ENCODE measurements around the gene ADSS2.
A peak's percentile ranks its signal among the peaks of the same experiment; 100 is the strongest.

Gene ADSS2

DNA sequence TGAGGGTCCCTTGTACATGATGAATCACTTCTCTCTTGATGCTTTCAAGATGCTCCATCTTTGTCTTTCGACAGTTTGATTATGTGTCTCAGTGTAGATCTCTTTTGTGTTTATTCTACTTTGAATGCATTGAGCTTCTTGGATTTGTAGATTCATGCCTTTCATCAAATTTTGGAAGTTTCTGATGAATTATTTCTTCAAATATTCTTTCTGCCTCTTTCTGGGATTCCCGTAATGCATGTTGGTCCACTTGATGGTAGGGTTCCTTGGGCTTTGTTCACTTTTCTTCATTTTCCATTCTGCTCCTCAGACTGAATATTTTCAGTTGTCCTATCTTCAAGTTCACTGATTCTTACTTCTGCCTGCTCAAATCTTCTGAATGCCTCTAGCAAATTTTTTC, 50.7 kb downstream of the ADSS2 start:
- H3K27me3 ChIP-seq, result no peaks in the 10 kb centered on the region
- H3K9me3 ChIP-seq (replicated peaks in 1 of 11), result peaks cover 40 to 55% (median 52%) of the 10 kb centered on the region in 11 experiments
- H3K27ac ChIP-seq, result no peak overlapping the region
- no peak overlapping the region for H3K4me3 ChIP-seq
- peaks cover 0 to 8% (median 0%) of the 10 kb centered on the region in 10 experiments; a peak in 6 of 20 replicates for H3K4me1 ChIP-seq
- H3K9ac ChIP-seq, result no peak overlapping the region
- peaks cover 52 to 66% (median 59%) of the 10 kb centered on the region in 11 experiments for H3K36me3 ChIP-seq
- no peaks in the 10 kb centered on the region for H4K20me1 ChIP-seq
- no peak overlapping the region for H3K4me2 ChIP-seq
- TF ChIP-seq Cebpa-rat (IDR thresholded peaks at IDR 0.05), result no peak

DNA sequence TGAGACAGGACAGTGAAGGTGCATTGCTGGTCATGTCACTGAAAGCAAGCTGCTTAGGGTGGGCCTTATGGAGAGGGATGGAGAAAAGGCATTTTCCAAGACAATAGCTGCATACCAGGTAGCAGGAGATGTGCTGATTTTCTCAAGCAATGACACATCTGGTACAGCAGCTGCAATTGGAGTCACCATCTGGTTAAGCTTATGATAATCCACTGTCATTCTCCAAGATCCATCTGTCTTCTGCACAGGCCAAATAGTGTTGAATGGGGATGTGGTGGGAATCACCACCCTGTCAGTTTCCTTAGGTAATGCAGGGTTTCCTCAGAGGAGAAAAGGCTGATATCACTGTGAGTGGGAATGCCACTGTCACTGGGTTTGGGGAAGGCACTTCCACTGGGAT, 54.6 kb downstream of the ADSS2 start:
- H3K9me3 ChIP-seq (replicated peaks in 1 of 11), result peaks cover 13 to 19% (median 18%) of the 10 kb centered on the region in 11 experiments

DNA sequence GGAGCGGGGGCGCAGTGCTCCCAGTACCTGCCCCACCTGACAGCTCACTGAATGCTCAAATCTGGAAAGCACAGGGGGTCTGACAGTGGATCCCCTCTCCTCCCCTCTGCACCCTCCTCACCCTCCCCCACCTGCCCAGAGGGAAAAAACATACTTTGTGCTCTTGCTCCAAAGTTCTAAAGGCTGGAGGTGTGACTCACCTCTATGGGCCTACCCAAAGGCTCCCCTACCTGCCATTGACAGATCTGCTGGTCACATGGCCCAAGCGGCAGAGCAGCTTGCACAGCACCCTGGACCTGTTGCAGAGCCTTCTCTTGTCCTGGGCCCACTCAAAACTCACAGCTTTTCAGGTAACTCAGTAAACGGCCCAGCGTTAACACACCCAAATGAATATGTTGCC, 55.7 kb downstream of the ADSS2 start:
- no peaks in the 10 kb centered on the region; a peak in 1 of 22 replicates for H4K20me1 ChIP-seq
- no peak for TF ChIP-seq Cebpa-rat (IDR thresholded peaks at IDR 0.05)
- peaks cover 0 to 8% (median 0%) of the 10 kb centered on the region in 10 experiments; a peak in 6 of 20 replicates for H3K4me1 ChIP-seq

More for the DNA sequence above, 54.6 kb downstream of the ADSS2 start:
- no peak overlapping the region for H3K27ac ChIP-seq
- peak overlapping the region in 1 of 11 experiments; percentile 18; a peak in 2 of 22 replicates for H3K4me2 ChIP-seq
- no peak for TF ChIP-seq Cebpa-rat (IDR thresholded peaks at IDR 0.05)
- H3K9ac ChIP-seq, result no peak overlapping the region
- H3K4me1 ChIP-seq, result peaks cover 0 to 8% (median 0%) of the 10 kb centered on the region in 10 experiments; a peak in 6 of 20 replicates
- no peaks in the 10 kb centered on the region; a peak in 1 of 22 replicates for H4K20me1 ChIP-seq
- peaks cover 14 to 40% (median 21%) of the 10 kb centered on the region in 11 experiments for H3K36me3 ChIP-seq
- no peak overlapping the region for H3K4me3 ChIP-seq
- no peaks in the 10 kb centered on the region for H3K27me3 ChIP-seq

DNA sequence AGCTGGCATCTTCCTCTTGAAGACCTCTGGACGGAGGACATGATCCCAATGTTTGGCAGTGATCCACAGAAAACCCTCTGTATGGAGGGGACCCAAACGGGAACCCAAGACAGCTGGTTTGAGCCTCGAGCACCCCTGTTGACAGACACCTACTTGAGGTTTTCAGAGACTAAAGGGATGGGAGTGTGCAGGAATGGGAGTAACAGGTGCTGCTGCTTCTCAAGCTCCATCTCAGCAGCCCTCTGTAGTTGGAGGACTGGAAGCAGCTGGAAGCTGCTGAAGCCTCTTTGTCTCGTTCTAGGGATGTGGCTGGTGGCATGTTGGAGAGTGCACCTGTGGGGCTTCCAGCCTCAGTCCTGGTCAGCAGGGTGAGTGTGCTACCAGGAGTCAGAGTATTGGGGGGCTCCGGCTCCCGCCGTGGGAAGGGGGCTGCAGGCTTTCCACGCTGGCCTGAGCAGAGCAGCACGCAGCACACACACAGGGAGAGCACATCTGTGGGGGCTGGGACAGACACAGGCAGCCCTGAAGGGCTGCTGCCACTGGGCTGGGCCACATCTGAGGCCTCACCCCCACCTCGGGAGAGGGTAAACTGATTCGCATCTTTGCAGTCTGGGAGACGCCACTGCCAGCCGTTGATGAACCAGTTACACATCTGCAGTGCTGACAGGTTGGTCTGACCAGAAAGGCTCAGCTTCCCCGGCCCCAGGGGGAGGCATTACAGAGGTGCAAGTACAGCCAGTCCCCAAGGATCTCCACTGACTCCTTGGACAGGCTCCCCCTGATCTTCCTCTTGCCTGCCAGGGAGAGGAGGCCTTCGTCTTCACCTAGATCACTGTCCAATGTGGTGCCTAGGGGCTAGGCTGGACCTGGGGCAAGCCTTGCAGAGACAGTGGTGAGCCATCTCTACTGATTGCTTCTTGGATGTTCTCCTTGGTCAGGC, 56.6 kb downstream of the ADSS2 start:
- H3K4me1 ChIP-seq, result peaks cover 0 to 8% (median 0%) of the 10 kb centered on the region in 10 experiments; a peak in 6 of 20 replicates
- peaks cover 0 to 20% (median under 1%) of the 10 kb centered on the region in 11 experiments; a peak in 9 of 22 replicates for H3K36me3 ChIP-seq
- H3K4me3 ChIP-seq, result no peak overlapping the region
- no peak overlapping the region for H3K4me2 ChIP-seq
- no peak for TF ChIP-seq Cebpa-rat (IDR thresholded peaks at IDR 0.05)
- 0 out of 22 replicates have a peak overlapping the region, but pooled peaks of 1 of the 11 experiments have one; percentile 7 for H3K27ac ChIP-seq
- no peaks in the 10 kb centered on the region for H3K27me3 ChIP-seq
- no peaks in the 10 kb centered on the region for H3K9me3 ChIP-seq (replicated peaks in 1 of 11)
- H3K9ac ChIP-seq, result no peak overlapping the region
- no peaks in the 10 kb centered on the region; a peak in 1 of 22 replicates for H4K20me1 ChIP-seq

More for the DNA sequence above, 55.7 kb downstream of the ADSS2 start:
- H3K4me3 ChIP-seq, result no peak overlapping the region
- H3K4me2 ChIP-seq, result no peak overlapping the region
- peaks cover 2 to 7% (median 6%) of the 10 kb centered on the region in 11 experiments; a peak in 21 of 22 replicates for H3K9me3 ChIP-seq (replicated peaks in 1 of 11)
- H3K27me3 ChIP-seq, result no peaks in the 10 kb centered on the region
- peaks cover 2 to 28% (median 9%) of the 10 kb centered on the region in 11 experiments; a peak in 21 of 22 replicates for H3K36me3 ChIP-seq
- no peak overlapping the region for H3K9ac ChIP-seq
- H3K27ac ChIP-seq, result no peak overlapping the region

DNA sequence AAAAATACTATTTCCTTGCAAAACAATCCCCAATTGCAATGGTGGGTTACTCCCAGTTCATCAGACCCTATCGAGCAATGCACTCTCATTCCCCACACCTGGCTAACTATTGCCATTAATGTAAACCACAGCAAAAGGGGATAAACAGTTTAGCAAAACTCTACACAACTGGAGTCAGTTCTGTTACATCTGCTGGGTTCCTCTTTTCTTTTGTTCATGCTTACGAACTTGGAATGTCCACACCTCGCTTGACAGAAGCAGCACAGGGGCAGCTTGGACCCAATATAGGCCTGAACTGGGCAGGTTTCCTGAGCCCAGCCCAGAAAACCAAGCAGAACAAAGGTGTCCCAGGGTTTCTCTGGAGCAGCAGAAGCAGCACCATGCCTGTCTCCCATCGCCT, 57.4 kb downstream of the ADSS2 start:
- Histone ChIP-seq H3K9ac (no peak overlapping the region), H3K4me2 (no peak overlapping the region)

DNA sequence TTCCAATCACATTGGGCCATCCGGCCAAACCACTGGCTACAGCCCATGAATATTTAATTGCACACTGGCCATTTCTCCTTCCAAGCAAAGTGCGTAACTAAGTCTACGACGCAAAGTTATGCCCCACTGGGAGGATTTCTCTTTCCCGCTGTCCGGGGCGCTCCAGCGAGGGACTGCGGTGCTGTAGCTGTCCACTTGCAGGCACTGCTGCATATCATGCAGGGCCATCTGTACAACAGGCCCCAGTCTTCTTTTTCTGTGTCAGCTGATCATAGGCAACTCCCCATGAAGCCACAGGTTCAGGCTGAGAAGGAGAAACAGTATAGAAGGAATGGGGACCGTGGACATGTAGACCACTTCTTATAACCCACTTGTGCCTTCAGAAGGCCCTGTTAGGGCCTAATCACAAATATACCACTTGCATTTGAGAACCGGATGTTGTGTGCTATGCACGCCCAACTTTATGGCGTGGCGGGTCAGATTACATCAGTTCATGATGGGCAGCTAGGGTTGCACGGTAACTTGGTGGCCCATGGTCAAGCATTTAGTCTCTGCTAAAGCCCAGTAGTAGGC, 58.0 kb downstream of the ADSS2 start:
- no peaks in the 10 kb centered on the region; a peak in 1 of 22 replicates for H4K20me1 ChIP-seq
- no peak overlapping the region for H3K9ac ChIP-seq
- no peak for TF ChIP-seq Cebpa-rat (IDR thresholded peaks at IDR 0.05)
- no peak overlapping the region for H3K4me2 ChIP-seq
- no peak overlapping the region for H3K4me3 ChIP-seq
- H3K36me3 ChIP-seq, result peaks cover 0 to 20% (median 0%) of the 10 kb centered on the region in 11 experiments; a peak in 4 of 22 replicates
- H3K9me3 ChIP-seq (replicated peaks in 1 of 11), result no peaks in the 10 kb centered on the region
- no peak overlapping the region for H3K27ac ChIP-seq
- H3K27me3 ChIP-seq, result no peaks in the 10 kb centered on the region
- H3K4me1 ChIP-seq, result peaks cover 0 to 8% (median 0%) of the 10 kb centered on the region in 10 experiments; a peak in 6 of 20 replicates

More for the DNA sequence above, 57.4 kb downstream of the ADSS2 start:
- Histone ChIP-seq H3K27ac (no peak overlapping the region), H3K27me3 (no peaks in the 10 kb centered on the region), H4K20me1 (no peaks in the 10 kb centered on the region; a peak in 1 of 22 replicates), H3K4me3 (no peak overlapping the region), H3K4me1 (peaks cover 0 to 8% (median 0%) of the 10 kb centered on the region in 10 experiments; a peak in 6 of 20 replicates), H3K36me3 (peaks cover 0 to 20% (median 0%) of the 10 kb centered on the region in 11 experiments; a peak in 4 of 22 replicates), H3K9me3 (replicated peaks in 1 of 11) (no peaks in the 10 kb centered on the region)
- TF ChIP-seq Cebpa-rat (IDR thresholded peaks at IDR 0.05), result no peak

DNA sequence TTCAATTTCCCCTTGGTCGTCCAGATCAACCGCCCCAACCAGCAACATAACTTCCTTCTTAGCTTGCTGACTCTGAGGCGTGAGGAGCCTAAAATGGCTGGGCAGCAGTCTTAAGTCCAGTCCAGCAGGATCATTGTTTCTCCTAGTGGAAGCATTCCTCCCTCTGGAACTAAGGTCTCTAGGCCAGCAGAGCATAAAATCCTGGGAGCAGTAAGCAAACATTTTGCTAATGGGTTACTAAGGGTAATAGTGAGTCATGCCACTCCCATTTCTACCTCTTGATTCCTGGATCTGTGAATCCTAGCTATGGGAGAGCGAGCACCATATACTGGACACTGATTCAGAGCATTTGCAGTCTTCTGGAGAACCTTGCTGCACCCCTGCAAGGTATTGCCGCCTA, 59.9 kb downstream of the ADSS2 start:
- Histone ChIP-seq H4K20me1 (no peaks in the 10 kb centered on the region; a peak in 1 of 22 replicates), H3K4me2 (no peak overlapping the region), H3K9me3 (replicated peaks in 1 of 11) (no peaks in the 10 kb centered on the region), H3K4me1 (peaks cover 0 to 2% (median 0%) of the 10 kb centered on the region in 10 experiments; a peak in 3 of 20 replicates), H3K27ac (no peak overlapping the region), H3K36me3 (peaks cover 0 to 15% (median 0%) of the 10 kb centered on the region in 11 experiments; a peak in 1 of 22 replicates), H3K27me3 (no peaks in the 10 kb centered on the region), H3K9ac (no peak overlapping the region), H3K4me3 (no peak overlapping the region)
- no peak for TF ChIP-seq Cebpa-rat (IDR thresholded peaks at IDR 0.05)

DNA sequence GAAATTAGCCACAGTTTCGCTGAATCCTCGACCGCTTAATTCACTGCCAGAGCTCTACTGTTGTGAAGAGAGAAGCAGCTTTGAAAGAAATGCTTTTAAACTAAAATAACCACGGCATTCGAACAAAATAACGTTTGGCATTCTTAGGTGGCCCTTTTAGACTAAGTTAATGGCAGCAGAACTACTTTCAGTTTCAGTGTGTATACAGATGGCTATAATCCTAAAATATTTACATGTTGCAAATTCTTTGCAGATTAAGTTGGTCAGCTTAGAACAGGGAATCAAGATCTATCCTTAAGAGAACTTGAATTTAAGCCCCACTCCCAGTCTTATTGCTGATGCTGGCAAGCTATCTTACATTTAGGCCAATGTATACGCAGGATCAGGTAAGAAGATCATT, 62.7 kb downstream of the ADSS2 start:
- Histone ChIP-seq H3K9ac (no peak overlapping the region), H3K4me2 (no peak overlapping the region), H3K36me3 (no peaks in the 10 kb centered on the region)

DNA sequence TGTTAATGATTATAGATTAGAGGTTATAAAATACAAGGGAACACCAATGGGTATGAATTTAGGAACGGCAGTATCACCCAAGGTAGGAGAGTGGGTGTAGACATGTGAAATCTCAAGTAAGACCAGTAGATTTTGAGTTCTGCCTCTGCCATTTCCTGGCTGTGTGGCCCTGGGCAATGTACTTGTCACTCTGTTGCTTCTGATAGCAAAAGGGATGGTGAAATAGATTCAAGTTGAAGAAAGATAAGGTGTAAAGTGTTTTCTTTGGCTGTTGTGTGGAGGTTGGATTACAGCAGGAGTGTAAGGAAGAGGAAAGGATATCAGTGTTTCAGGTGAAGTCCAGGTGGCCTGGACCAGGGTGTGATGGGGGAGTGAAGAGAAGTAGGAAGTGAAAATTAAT, 64.3 kb downstream of the ADSS2 start:
- no peak overlapping the region for H3K4me3 ChIP-seq
- no peak overlapping the region for H3K27ac ChIP-seq
- H4K20me1 ChIP-seq, result no peaks in the 10 kb centered on the region
- H3K9me3 ChIP-seq (replicated peaks in 1 of 11), result no peaks in the 10 kb centered on the region
- H3K4me1 ChIP-seq, result peaks cover 0 to 5% (median 0%) of the 10 kb centered on the region in 10 experiments; a peak in 1 of 20 replicates
- H3K27me3 ChIP-seq, result no peaks in the 10 kb centered on the region
- H3K9ac ChIP-seq, result no peak overlapping the region
- no peaks in the 10 kb centered on the region for H3K36me3 ChIP-seq
- no peak for TF ChIP-seq Cebpa-rat (IDR thresholded peaks at IDR 0.05)
- no peak overlapping the region for H3K4me2 ChIP-seq

More for the DNA sequence above, 62.7 kb downstream of the ADSS2 start:
- no peaks in the 10 kb centered on the region for H4K20me1 ChIP-seq
- H3K27me3 ChIP-seq, result no peaks in the 10 kb centered on the region
- H3K27ac ChIP-seq, result no peak overlapping the region
- H3K9me3 ChIP-seq (replicated peaks in 1 of 11), result no peaks in the 10 kb centered on the region
- H3K4me3 ChIP-seq, result no peak overlapping the region
- no peaks in the 10 kb centered on the region for H3K4me1 ChIP-seq
- TF ChIP-seq Cebpa-rat (IDR thresholded peaks at IDR 0.05), result no peak
